Osteoblast (primary cell): ENCODE data around the gene ARHGEF7. TPM values are rescaled to one million over a fixed set of nuclear protein-coding genes. Genes with fewer than 3 reads are reported as not detected.
A peak's percentile ranks its signal among the peaks of the same experiment; 100 is the strongest.

Source experiments
- DNase-seq: peaks from one replicate; pipeline ENCODE4 v3.0.0; 2011; ENCODE audit warnings: low spot score, mixed read lengths; ENCODE audit not compliant: insufficient read length; ENCODE audit errors: missing footprints
- H2AFZ ChIP-seq: 2 replicates; pipeline ENCODE4 v1.6.0; 2011; ENCODE audit warnings: mild to moderate bottlenecking, low read length
- H3K27ac ChIP-seq: 2 replicates; pipeline ENCODE4 v1.5.1; 2011; ENCODE audit warnings: mild to moderate bottlenecking, low read depth, low read length, moderate library complexity
- H3K27me3 ChIP-seq: 2 replicates; pipeline ENCODE4 v1.6.0; 2012; ENCODE audit warnings: mild to moderate bottlenecking, control low read depth, inconsistent platforms, low read length, moderate library complexity; ENCODE audit not compliant: insufficient read depth
- H3K36me3 ChIP-seq: 2 replicates; pipeline ENCODE4 v1.5.1; 2011; ENCODE audit warnings: mild to moderate bottlenecking, low read length, control low read depth, moderate library complexity; ENCODE audit not compliant: insufficient read depth
- H3K4me1 ChIP-seq: 2 replicates; pipeline ENCODE4 v1.5.1; 2011; ENCODE audit warnings: mild to moderate bottlenecking, low read length, control low read depth, moderate library complexity; ENCODE audit not compliant: insufficient read depth
- H3K4me2 ChIP-seq: 2 replicates; pipeline ENCODE4 v1.6.0; 2011; ENCODE audit warnings: mild to moderate bottlenecking, low read length; ENCODE audit not compliant: insufficient read depth
- H3K4me3 ChIP-seq: fragments of 200-600 bp; sonication (generic); 3 replicates; pipeline ENCODE4 v1.5.1; 2012; ENCODE audit warnings: mild to moderate bottlenecking, low read length, inconsistent platforms; ENCODE audit not compliant: insufficient read depth
- H3K79me2 ChIP-seq: 2 replicates; pipeline ENCODE4 v1.6.0; 2012; ENCODE audit warnings: mild to moderate bottlenecking, low read length, control low read depth, inconsistent platforms; ENCODE audit not compliant: insufficient read depth
- H3K9me3 ChIP-seq: 2 replicates; pipeline ENCODE4 v1.5.1; 2011; ENCODE audit warnings: low read depth, low read length, control low read depth
- H4K20me1 ChIP-seq: 2 replicates; pipeline ENCODE4 v1.6.0; 2012; ENCODE audit warnings: mild to moderate bottlenecking, low read length, control low read depth; ENCODE audit not compliant: insufficient read depth
- CTCF ChIP-seq: IDR thresholded peaks from 2 replicates; pipeline ENCODE4 v1.5.1; 2011; ENCODE audit warnings: mild to moderate bottlenecking, low read depth, low read length, moderate library complexity; ENCODE audit errors: extremely low read depth
- total RNA-seq: library from RNA; depleted of rRNA; stranded (reverse); fragments of >200 nt; gene quantifications from 2 replicates; pipeline ENCODE4 v1.2.3, GENCODE V29; 2012

Gene ARHGEF7
- total RNA-seq, 1 donor: 27.5 TPM

- H3K4me3 ChIP-seq: no peak overlapping the region
- H3K27me3 ChIP-seq: peaks cover 74% of the 10 kb centered on the region
Observed at GRCh38 chr13:111116856-111117255, 1.7 kb downstream of the ARHGEF7 start.

GRCh38 chr13:111117289-111117688 lies 2.2 kb downstream of the ARHGEF7 start:
- no peak for TF ChIP-seq CTCF

More at GRCh38 chr13:111116856-111117255, 1.7 kb downstream of the ARHGEF7 start:
- Histone ChIP-seq H3K79me2 (no peaks in the 10 kb centered on the region), H3K4me2 (no peak overlapping the region), H3K36me3 (no peaks in the 10 kb centered on the region), H4K20me1 (no peaks in the 10 kb centered on the region), H3K27ac (no peak overlapping the region), H3K9me3 (no peaks in the 10 kb centered on the region), H2AFZ (no peak overlapping the region), H3K4me1 (peaks cover 4% of the 10 kb centered on the region)
- DNase-seq: no peak
- no peak for TF ChIP-seq CTCF

GRCh38 chr13:111117961-111118360 lies 2.9 kb downstream of the ARHGEF7 start:
- Histone ChIP-seq H3K4me3 (no peak overlapping the region), H3K4me1 (peaks cover 4% of the 10 kb centered on the region), H3K79me2 (no peaks in the 10 kb centered on the region), H3K27me3 (peaks cover 66% of the 10 kb centered on the region), H3K9me3 (no peaks in the 10 kb centered on the region), H3K4me2 (no peak overlapping the region), H3K36me3 (no peaks in the 10 kb centered on the region), H4K20me1 (no peaks in the 10 kb centered on the region), H3K27ac (no peak overlapping the region), H2AFZ (no peak overlapping the region)
- no peak for DNase-seq
- TF ChIP-seq CTCF: no peak

More at GRCh38 chr13:111117289-111117688, 2.2 kb downstream of the ARHGEF7 start:
- Histone ChIP-seq H3K27me3 (peaks cover 73% of the 10 kb centered on the region), H3K4me3 (no peak overlapping the region), H4K20me1 (no peaks in the 10 kb centered on the region), H3K9me3 (no peaks in the 10 kb centered on the region), H2AFZ (no peak overlapping the region), H3K27ac (no peak overlapping the region), H3K79me2 (no peaks in the 10 kb centered on the region), H3K36me3 (no peaks in the 10 kb centered on the region), H3K4me1 (peaks cover 4% of the 10 kb centered on the region), H3K4me2 (no peak overlapping the region)
- peak; percentile 36 for DNase-seq

GRCh38 chr13:111118898-111119607 lies 3.9 kb downstream of the ARHGEF7 start:
- Histone ChIP-seq H2AFZ (no peak overlapping the region), H3K4me3 (no peak overlapping the region), H3K27ac (no peak overlapping the region), H3K79me2 (no peaks in the 10 kb centered on the region), H3K9me3 (no peaks in the 10 kb centered on the region), H3K36me3 (no peaks in the 10 kb centered on the region), H4K20me1 (no peaks in the 10 kb centered on the region), H3K4me2 (no peak overlapping the region), H3K27me3 (peaks cover 55% of the 10 kb centered on the region), H3K4me1 (peaks cover 4% of the 10 kb centered on the region)
- no peak for DNase-seq
- TF ChIP-seq CTCF: no peak
